B cell (primary cell): ENCODE data around the gene UTRN.

Experiments used
- EZH2 ChIP-seq: IDR thresholded peaks from 2 replicates; pipeline ENCODE4 v1.6.1; 2012; ENCODE audit warnings: borderline replicate concordance, low read depth, mild to moderate bottlenecking, moderate library complexity, low read length; ENCODE audit not compliant: insufficient read depth, poor library complexity, severe bottlenecking
- TF ChIP-seq, protein P1 (sequence below): fragments of 200-600 bp; IDR thresholded peaks from one replicate; pipeline ENCODE4 v1.8.0; 2022; ENCODE audit warnings: antibody characterized with exemption, mild to moderate bottlenecking

DNA sequence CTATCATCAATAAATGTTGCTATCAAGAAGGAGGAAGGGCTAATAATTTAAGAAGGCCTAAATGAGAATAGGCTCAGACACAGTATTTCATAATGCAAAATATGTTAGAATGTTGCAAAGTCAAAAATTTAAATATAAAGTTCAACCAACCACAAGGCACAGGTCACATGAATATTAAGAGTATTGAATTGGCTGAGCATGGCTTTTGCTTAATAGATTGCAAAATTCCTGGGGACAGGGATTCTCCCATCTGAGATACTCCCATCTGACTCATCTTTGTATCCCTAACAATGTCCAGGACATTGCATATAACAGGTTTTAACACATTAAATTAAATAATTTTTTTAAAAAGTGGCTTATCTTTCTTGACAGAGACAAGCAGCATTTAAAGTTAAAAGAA, 32.9 kb upstream of the UTRN start:
- TF ChIP-seq EZH2, result no peak
- TF ChIP-seq, protein P1, sequence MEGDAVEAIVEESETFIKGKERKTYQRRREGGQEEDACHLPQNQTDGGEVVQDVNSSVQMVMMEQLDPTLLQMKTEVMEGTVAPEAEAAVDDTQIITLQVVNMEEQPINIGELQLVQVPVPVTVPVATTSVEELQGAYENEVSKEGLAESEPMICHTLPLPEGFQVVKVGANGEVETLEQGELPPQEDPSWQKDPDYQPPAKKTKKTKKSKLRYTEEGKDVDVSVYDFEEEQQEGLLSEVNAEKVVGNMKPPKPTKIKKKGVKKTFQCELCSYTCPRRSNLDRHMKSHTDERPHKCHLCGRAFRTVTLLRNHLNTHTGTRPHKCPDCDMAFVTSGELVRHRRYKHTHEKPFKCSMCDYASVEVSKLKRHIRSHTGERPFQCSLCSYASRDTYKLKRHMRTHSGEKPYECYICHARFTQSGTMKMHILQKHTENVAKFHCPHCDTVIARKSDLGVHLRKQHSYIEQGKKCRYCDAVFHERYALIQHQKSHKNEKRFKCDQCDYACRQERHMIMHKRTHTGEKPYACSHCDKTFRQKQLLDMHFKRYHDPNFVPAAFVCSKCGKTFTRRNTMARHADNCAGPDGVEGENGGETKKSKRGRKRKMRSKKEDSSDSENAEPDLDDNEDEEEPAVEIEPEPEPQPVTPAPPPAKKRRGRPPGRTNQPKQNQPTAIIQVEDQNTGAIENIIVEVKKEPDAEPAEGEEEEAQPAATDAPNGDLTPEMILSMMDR, result no peak
